ENCODE measurements around the gene UAP1. TPM values are rescaled to one million over a fixed set of nuclear protein-coding genes. Genes with fewer than 3 reads are reported as not detected.

The UAP1 gene
- total and polyA plus RNA-seq, 2 donors (not counting 1 experiment from before 2014, with no cell fraction given), result 5.3 to 16.4 TPM

GRCh38 chr1:162560303-162561036 lies 1.1 kb upstream of the UAP1 start:
- DNase-seq (peak; percentile 7), ATAC-seq (ENCODE audit: low read depth) (no peak)
- ChIA-PET CTCF (interaction anchor here (1.3 kb wide), 1 partner anchor 12 kb away, joined by 3 read pairs; no protein-coding TSS in a partner anchor), POLR2A (interaction anchor here (1.0 kb wide), 2 partner anchors 62 kb away, joined by 3 to 4 read pairs; partner anchors contain the start of gene UHMK1)
- H3K9ac ChIP-seq (ENCODE audit: low read length), result peak overlapping the region; percentile 92
- H3K27me3 ChIP-seq (replicated peaks in 1 of 4; ENCODE audit: control extremely low read depth in 1 of 4, control insufficient read depth in 3 of 4, insufficient read depth in 4 of 4, low read length in 3 of 4), result peaks cover 0 to 5% (median 0%) of the 10 kb centered on the region in 4 experiments
- H3K36me3 ChIP-seq (replicated peaks in 1 of 2; ENCODE audit: control extremely low read depth in 1 of 2, control insufficient read depth in 1 of 2, extremely low read depth in 1 of 2, insufficient read depth in 2 of 2, low read length in 1 of 2), result no peaks in the 10 kb centered on the region
- H3K27ac ChIP-seq (ENCODE audit: low read length in 2 of 2), result peak overlapping the region; percentile 84 to 91
- H3K4me3 Mint-ChIP-seq, result peak overlapping the region; percentile 97
- H3K4me1 ChIP-seq (ENCODE audit: control insufficient read depth in 2 of 2, insufficient read depth in 2 of 2, low read length in 2 of 2), result peaks cover 11 to 15% of the 10 kb centered on the region in 2 donors
- peak overlapping the region; percentile 93 for H3K4me2 ChIP-seq (replicated peaks; ENCODE audit: low read depth, low read length, poor library complexity, severe bottlenecking)
- no peaks in the 10 kb centered on the region for H3K9me3 Mint-ChIP-seq (ENCODE audit: insufficient read depth)
- no peaks in the 10 kb centered on the region for H3K27me3 Mint-ChIP-seq
- H3K9me3 ChIP-seq (ENCODE audit: control extremely low read depth in 1 of 3, control insufficient read depth in 2 of 3, insufficient read depth in 1 of 3, low read length in 2 of 3), result no peaks in the 10 kb centered on the region
- H4K20me1 ChIP-seq (ENCODE audit: control insufficient read depth, insufficient read depth, low read length, poor library complexity, severe bottlenecking), result no peaks in the 10 kb centered on the region
- TF ChIP-seq EZH2 (IDR thresholded peaks at IDR 0.05; ENCODE audit: borderline replicate concordance, insufficient read depth, low read depth, low read length, poor library complexity, severe bottlenecking), result no peak
- TF ChIP-seq, protein P1, sequence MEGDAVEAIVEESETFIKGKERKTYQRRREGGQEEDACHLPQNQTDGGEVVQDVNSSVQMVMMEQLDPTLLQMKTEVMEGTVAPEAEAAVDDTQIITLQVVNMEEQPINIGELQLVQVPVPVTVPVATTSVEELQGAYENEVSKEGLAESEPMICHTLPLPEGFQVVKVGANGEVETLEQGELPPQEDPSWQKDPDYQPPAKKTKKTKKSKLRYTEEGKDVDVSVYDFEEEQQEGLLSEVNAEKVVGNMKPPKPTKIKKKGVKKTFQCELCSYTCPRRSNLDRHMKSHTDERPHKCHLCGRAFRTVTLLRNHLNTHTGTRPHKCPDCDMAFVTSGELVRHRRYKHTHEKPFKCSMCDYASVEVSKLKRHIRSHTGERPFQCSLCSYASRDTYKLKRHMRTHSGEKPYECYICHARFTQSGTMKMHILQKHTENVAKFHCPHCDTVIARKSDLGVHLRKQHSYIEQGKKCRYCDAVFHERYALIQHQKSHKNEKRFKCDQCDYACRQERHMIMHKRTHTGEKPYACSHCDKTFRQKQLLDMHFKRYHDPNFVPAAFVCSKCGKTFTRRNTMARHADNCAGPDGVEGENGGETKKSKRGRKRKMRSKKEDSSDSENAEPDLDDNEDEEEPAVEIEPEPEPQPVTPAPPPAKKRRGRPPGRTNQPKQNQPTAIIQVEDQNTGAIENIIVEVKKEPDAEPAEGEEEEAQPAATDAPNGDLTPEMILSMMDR (IDR thresholded peaks at IDR 0.05), result no peak
- 56% methylated on average over 6 of the region's 9 CpGs for WGBS (ENCODE audit: insufficient coverage)
- H3K27ac Mint-ChIP-seq, result peak overlapping the region; percentile 97
- intact Hi-C loops (cut with micrococcal nuclease), result loop anchor here (1.0 to 10.0 kb wide), 4 partner anchors 30 to 793 kb away; partner anchors contain the start of genes ATF6, HSD17B7 and UHMK1
- H2AFZ ChIP-seq (ENCODE audit: insufficient read depth, low read depth, low read length, poor library complexity, severe bottlenecking), result peak overlapping the region; percentile 98
- peaks cover 27% of the 10 kb centered on the region for H3K4me1 Mint-ChIP-seq
- H3K4me3 ChIP-seq (ENCODE audit: control extremely low read depth in 1 of 5, extremely low read depth in 1 of 5, insufficient read depth in 1 of 5, low read depth in 2 of 5, low read length in 4 of 5), result peak overlapping the region; percentile 39 to 87 (median 81)
- no peaks in the 10 kb centered on the region for H3K79me2 ChIP-seq (ENCODE audit: control insufficient read depth, insufficient read depth, low read length)
